HepG2 (cell line): Measurements from ENCODE around the gene YBX2. TPM values are rescaled to one million over a fixed set of nuclear protein-coding genes. Genes with fewer than 3 reads are reported as not detected.

Source experiments
- ATF1 ChIP-seq: IDR thresholded peaks from 2 replicates; pipeline ENCODE4 v1.6.1; 2016; ENCODE audit warnings: mild to moderate bottlenecking, control low read depth
- CEBPB ChIP-seq: IDR thresholded peaks from 2 replicates; pipeline ENCODE4 v1.6.1; 2011; ENCODE audit warnings: low read depth, low read length, improper control_type of control experiment, borderline replicate concordance
- DNMT1 ChIP-seq: sonication (generic); formaldehyde crosslinking; IDR thresholded peaks from 2 replicates; pipeline ENCODE4 v1.5.1; 2020; ENCODE audit warnings: mild to moderate bottlenecking, missing genetic modification reagents
- DPF2 ChIP-seq: sonication (generic); formaldehyde crosslinking; IDR thresholded peaks from 2 replicates; pipeline ENCODE4 v1.4.0; 2020; ENCODE audit warnings: mild to moderate bottlenecking, low read depth, missing genetic modification reagents, borderline replicate concordance
- HIVEP1 ChIP-seq: sonication (generic); formaldehyde crosslinking; IDR thresholded peaks from 2 replicates; pipeline ENCODE4 v1.4.0; 2020; ENCODE audit warnings: mild to moderate bottlenecking, missing genetic modification reagents
- KLF12 ChIP-seq: sonication (generic); formaldehyde crosslinking; IDR thresholded peaks from 2 replicates; pipeline ENCODE4 v1.4.0; 2020; ENCODE audit warnings: missing genetic modification reagents, borderline replicate concordance
- MED1 ChIP-seq: sonication (generic); formaldehyde crosslinking; IDR thresholded peaks from 2 replicates; pipeline ENCODE4 v1.4.0; 2020; ENCODE audit warnings: missing genetic modification reagents
- MTA1 ChIP-seq: sonication (generic); formaldehyde crosslinking; IDR thresholded peaks from 2 replicates; pipeline ENCODE4 v1.4.0; 2020; ENCODE audit warnings: missing genetic modification reagents, mild to moderate bottlenecking, borderline replicate concordance
- POGZ ChIP-seq: sonication (generic); formaldehyde crosslinking; IDR thresholded peaks from 2 replicates; pipeline ENCODE4 v1.4.0; 2020; ENCODE audit warnings: mild to moderate bottlenecking, missing genetic modification reagents
- XBP1 ChIP-seq: sonication (generic); formaldehyde crosslinking; IDR thresholded peaks from 2 replicates; pipeline ENCODE4 v1.5.0; 2020; ENCODE audit warnings: missing genetic modification reagents
- ZBTB7B ChIP-seq: sonication (generic); formaldehyde crosslinking; IDR thresholded peaks from 2 replicates; pipeline ENCODE4 v1.4.0; 2020; ENCODE audit warnings: missing genetic modification reagents
- ZNF12 ChIP-seq: sonication (generic); formaldehyde crosslinking; IDR thresholded peaks from 2 replicates; pipeline ENCODE4 v1.5.0; 2020; ENCODE audit warnings: missing genetic modification reagents
- ZNF547 ChIP-seq: sonication (generic); formaldehyde crosslinking; IDR thresholded peaks from 2 replicates; pipeline ENCODE4 v1.5.1; 2020; ENCODE audit warnings: mild to moderate bottlenecking, missing genetic modification reagents
- ZNF7 ChIP-seq: IDR thresholded peaks from 2 replicates; pipeline ENCODE4 v1.6.1; 2016; ENCODE audit warnings: missing biosample characterization, missing genetic modification reagents
- ZNF709 ChIP-seq: sonication (generic); formaldehyde crosslinking; IDR thresholded peaks from 2 replicates; pipeline ENCODE4 v1.5.0; 2020; ENCODE audit warnings: mild to moderate bottlenecking, missing genetic modification reagents
- ZSCAN25 ChIP-seq: sonication (generic); formaldehyde crosslinking; IDR thresholded peaks from 2 replicates; pipeline ENCODE4 v1.8.0; 2022; ENCODE audit warnings: mild to moderate bottlenecking, missing genetic modification reagents
- polyA plus RNA-seq, 8 experiments: library from polyadenylated mRNA; depleted of rRNA in 3 of 8; stranded (reverse) in 7 of 8; unstranded in 1 of 8; fragments of >200 nt; fragmentation: Illumina TruSeq in 4 of 8; extraction: Trizol in 4 of 8; gene quantifications; 2 replicates each; pipeline versions ENCODE4 v1.2.1 to v1.2.3, GENCODE V29; 2011 to 2016; ENCODE audit warnings: low read depth in 4 of 8, missing spikeins in 1 of 8, mixed read lengths in 1 of 8; ENCODE audit not compliant: insufficient read depth in 1 of 8
- total RNA-seq, 5 experiments: library from RNA; depleted of rRNA; stranded (reverse); fragments of >200 nt; fragmentation: Illumina TruSeq; extraction: Trizol; gene quantifications; 2 replicates each; pipeline ENCODE4 v1.2.3, GENCODE V29; 2016; ENCODE audit warnings: low read depth in 1 of 5
- TF ChIP-seq, protein P1 (sequence below): sonication (generic); formaldehyde crosslinking; IDR thresholded peaks from 2 replicates; pipeline ENCODE4 v1.4.0; 2020; ENCODE audit warnings: missing genetic modification reagents, borderline replicate concordance
- TF ChIP-seq, protein P2 (sequence below): sonication (generic); formaldehyde crosslinking; IDR thresholded peaks from 2 replicates; pipeline ENCODE4 v1.5.0; 2020; ENCODE audit warnings: missing genetic modification reagents
- TF ChIP-seq, protein P3 (sequence below): sonication (generic); formaldehyde crosslinking; IDR thresholded peaks from 2 replicates; pipeline ENCODE4 v1.4.0; 2020; ENCODE audit warnings: mild to moderate bottlenecking, missing genetic modification reagents, borderline replicate concordance
- TF ChIP-seq, protein P4 (sequence below), 2 experiments: fragments of 450-650 bp in 1 of 2; sonication (generic) in 1 of 2; formaldehyde crosslinking; IDR thresholded peaks; 2 replicates each; pipeline versions ENCODE4 v1.5.0 to v1.8.0; 2020 to 2022; ENCODE audit warnings: mild to moderate bottlenecking in 1 of 2, missing genetic modification reagents in 1 of 2

The YBX2 gene
- total and polyA plus RNA-seq, 2 of the 13 experiments (the other 11 are each of a cell fraction or from before 2014, with no cell fraction given), result 0.12 to 0.22 TPM

- peak; percentile 73; the same call in 1 of the 2 replicates for TF ChIP-seq ZNF12 (CRISPR knock-in tag)
- no peak; the same call in 1 of the 2 replicates for TF ChIP-seq ZBTB7B (CRISPR knock-in tag)
- no peak for TF ChIP-seq ZSCAN25 (CRISPR knock-in tag)
- TF ChIP-seq DNMT1, result no peak
- TF ChIP-seq, protein P1, sequence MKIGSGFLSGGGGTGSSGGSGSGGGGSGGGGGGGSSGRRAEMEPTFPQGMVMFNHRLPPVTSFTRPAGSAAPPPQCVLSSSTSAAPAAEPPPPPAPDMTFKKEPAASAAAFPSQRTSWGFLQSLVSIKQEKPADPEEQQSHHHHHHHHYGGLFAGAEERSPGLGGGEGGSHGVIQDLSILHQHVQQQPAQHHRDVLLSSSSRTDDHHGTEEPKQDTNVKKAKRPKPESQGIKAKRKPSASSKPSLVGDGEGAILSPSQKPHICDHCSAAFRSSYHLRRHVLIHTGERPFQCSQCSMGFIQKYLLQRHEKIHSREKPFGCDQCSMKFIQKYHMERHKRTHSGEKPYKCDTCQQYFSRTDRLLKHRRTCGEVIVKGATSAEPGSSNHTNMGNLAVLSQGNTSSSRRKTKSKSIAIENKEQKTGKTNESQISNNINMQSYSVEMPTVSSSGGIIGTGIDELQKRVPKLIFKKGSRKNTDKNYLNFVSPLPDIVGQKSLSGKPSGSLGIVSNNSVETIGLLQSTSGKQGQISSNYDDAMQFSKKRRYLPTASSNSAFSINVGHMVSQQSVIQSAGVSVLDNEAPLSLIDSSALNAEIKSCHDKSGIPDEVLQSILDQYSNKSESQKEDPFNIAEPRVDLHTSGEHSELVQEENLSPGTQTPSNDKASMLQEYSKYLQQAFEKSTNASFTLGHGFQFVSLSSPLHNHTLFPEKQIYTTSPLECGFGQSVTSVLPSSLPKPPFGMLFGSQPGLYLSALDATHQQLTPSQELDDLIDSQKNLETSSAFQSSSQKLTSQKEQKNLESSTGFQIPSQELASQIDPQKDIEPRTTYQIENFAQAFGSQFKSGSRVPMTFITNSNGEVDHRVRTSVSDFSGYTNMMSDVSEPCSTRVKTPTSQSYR (CRISPR knock-in tag), result peak; percentile 28; the same call in 1 of the 2 replicates
- no peak for TF ChIP-seq ZNF7 (CRISPR knock-in tag)
- TF ChIP-seq KLF12 (CRISPR knock-in tag), result peak; percentile 63; the same call in 1 of the 2 replicates
- TF ChIP-seq POGZ, result peak; percentile 53; the same call in 1 of the 2 replicates
- TF ChIP-seq CEBPB, result peak; percentile 95
- TF ChIP-seq HIVEP1 (CRISPR knock-in tag), result peak; percentile 79
- TF ChIP-seq MTA1, result peak; percentile 80
- TF ChIP-seq MED1 (CRISPR knock-in tag), result peak; percentile 72
- TF ChIP-seq XBP1 (CRISPR knock-in tag), result no peak
- TF ChIP-seq ZNF709 (CRISPR knock-in tag), result no peak
- TF ChIP-seq ZNF547 (CRISPR knock-in tag), result 0 out of 2 replicates have a peak, but pooled peaks have one; percentile 47
- TF ChIP-seq ATF1 (CRISPR knock-in tag), result 0 out of 2 replicates have a peak, but pooled peaks have one; percentile 28
- TF ChIP-seq, protein P2, sequence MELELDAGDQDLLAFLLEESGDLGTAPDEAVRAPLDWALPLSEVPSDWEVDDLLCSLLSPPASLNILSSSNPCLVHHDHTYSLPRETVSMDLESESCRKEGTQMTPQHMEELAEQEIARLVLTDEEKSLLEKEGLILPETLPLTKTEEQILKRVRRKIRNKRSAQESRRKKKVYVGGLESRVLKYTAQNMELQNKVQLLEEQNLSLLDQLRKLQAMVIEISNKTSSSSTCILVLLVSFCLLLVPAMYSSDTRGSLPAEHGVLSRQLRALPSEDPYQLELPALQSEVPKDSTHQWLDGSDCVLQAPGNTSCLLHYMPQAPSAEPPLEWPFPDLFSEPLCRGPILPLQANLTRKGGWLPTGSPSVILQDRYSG (CRISPR knock-in tag), result no peak
- TF ChIP-seq, protein P3, sequence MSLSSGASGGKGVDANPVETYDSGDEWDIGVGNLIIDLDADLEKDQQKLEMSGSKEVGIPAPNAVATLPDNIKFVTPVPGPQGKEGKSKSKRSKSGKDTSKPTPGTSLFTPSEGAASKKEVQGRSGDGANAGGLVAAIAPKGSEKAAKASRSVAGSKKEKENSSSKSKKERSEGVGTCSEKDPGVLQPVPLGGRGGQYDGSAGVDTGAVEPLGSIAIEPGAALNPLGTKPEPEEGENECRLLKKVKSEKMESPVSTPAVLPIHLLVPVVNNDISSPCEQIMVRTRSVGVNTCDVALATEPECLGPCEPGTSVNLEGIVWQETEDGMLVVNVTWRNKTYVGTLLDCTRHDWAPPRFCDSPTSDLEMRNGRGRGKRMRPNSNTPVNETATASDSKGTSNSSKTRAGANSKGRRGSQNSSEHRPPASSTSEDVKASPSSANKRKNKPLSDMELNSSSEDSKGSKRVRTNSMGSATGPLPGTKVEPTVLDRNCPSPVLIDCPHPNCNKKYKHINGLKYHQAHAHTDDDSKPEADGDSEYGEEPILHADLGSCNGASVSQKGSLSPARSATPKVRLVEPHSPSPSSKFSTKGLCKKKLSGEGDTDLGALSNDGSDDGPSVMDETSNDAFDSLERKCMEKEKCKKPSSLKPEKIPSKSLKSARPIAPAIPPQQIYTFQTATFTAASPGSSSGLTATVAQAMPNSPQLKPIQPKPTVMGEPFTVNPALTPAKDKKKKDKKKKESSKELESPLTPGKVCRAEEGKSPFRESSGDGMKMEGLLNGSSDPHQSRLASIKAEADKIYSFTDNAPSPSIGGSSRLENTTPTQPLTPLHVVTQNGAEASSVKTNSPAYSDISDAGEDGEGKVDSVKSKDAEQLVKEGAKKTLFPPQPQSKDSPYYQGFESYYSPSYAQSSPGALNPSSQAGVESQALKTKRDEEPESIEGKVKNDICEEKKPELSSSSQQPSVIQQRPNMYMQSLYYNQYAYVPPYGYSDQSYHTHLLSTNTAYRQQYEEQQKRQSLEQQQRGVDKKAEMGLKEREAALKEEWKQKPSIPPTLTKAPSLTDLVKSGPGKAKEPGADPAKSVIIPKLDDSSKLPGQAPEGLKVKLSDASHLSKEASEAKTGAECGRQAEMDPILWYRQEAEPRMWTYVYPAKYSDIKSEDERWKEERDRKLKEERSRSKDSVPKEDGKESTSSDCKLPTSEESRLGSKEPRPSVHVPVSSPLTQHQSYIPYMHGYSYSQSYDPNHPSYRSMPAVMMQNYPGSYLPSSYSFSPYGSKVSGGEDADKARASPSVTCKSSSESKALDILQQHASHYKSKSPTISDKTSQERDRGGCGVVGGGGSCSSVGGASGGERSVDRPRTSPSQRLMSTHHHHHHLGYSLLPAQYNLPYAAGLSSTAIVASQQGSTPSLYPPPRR (CRISPR knock-in tag), result 0 out of 2 replicates have a peak, but pooled peaks have one; percentile 32
- TF ChIP-seq DPF2 (CRISPR knock-in tag), result 0 out of 2 replicates have a peak, but pooled peaks have one; percentile 18
- TF ChIP-seq, protein P4, sequence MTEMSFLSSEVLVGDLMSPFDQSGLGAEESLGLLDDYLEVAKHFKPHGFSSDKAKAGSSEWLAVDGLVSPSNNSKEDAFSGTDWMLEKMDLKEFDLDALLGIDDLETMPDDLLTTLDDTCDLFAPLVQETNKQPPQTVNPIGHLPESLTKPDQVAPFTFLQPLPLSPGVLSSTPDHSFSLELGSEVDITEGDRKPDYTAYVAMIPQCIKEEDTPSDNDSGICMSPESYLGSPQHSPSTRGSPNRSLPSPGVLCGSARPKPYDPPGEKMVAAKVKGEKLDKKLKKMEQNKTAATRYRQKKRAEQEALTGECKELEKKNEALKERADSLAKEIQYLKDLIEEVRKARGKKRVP (CRISPR knock-in tag; IDR thresholded peaks at IDR 0.05), result peak in 1 of 2 experiments; percentile 99; a peak in 2 of 4 replicates
Measured at GRCh38 chr17:7258731-7259554, 35.5 kb downstream of the YBX2 start (continued).
